Measurements from ENCODE around the gene MCOLN1.

The MCOLN1 gene

DNA sequence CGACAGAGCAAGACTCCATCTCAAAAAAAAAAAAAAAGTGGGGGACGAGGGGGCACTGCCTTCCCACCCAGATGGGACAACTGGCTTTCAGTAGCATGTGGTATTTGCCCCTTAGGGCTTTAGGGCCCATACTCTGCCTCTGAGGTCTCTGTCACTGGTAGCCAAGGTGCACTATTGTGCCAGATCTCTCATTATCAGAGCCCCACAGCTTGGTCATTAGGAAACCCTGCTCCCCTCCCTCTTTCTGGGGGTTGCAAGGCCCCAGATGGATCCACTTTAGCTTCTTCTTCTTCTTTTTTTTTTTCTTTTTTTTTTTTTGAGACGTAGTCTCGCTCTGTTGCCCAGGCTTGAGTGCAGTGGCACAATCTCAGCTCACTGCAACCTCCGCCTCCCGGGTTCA, 17.7 kb upstream of the MCOLN1 start:
- DNase-seq, result no peak

DNA sequence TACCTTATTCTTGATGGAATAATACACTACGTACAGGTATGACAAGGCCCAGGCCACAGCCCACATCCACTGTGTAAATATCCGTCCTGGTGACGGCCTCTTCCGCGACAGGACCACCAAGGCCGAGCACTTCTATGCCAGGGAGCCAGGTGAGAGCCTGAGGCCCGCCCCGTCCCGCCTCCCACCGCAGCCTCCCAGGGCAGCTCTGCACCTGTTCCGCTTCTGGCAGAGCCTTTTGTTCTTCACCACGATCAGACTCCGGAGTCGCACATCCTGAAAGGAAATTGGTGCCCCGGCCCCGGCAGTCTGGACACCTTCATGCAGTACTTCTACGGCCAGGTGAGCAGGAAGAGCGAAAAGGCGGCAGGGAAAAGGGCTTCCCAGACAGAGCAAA, 17.1 kb upstream of the MCOLN1 start:
- DNase-seq, result no peak

DNA sequence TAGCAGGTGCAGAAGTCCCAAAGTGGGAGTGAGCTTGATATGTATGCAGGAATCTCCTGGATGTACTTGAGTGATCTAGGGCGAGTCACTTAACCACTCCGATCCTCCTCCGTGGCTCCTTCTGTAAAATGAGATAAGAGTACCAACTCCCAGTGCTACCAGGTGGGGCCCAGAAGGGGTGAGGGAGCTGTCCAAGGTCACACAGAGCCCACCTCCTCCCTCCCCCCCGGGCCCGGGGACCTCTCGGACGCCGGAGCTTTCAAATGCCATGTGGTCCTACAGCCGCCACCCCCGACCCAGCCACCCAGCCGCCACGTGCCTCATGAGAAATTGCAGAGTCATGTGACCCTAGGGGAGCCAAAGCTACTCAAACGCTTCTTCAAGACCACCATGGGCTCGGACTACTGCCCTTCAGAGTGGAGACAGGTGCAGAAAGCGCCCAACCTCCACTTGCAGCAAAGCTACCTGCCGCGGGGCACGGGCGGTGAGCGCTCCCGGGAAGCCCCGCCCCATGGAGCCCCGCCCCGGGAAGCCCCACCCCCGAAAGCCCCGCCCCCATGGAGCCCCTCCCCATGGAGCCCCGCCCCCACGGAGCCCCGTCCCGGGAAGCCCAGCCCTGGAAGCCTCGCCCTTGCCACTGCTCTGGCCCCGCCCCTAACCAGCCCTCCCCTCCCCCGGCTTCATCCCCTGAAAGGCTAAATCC, 16.6 kb upstream of the MCOLN1 start:
- DNase-seq, result no peak

DNA sequence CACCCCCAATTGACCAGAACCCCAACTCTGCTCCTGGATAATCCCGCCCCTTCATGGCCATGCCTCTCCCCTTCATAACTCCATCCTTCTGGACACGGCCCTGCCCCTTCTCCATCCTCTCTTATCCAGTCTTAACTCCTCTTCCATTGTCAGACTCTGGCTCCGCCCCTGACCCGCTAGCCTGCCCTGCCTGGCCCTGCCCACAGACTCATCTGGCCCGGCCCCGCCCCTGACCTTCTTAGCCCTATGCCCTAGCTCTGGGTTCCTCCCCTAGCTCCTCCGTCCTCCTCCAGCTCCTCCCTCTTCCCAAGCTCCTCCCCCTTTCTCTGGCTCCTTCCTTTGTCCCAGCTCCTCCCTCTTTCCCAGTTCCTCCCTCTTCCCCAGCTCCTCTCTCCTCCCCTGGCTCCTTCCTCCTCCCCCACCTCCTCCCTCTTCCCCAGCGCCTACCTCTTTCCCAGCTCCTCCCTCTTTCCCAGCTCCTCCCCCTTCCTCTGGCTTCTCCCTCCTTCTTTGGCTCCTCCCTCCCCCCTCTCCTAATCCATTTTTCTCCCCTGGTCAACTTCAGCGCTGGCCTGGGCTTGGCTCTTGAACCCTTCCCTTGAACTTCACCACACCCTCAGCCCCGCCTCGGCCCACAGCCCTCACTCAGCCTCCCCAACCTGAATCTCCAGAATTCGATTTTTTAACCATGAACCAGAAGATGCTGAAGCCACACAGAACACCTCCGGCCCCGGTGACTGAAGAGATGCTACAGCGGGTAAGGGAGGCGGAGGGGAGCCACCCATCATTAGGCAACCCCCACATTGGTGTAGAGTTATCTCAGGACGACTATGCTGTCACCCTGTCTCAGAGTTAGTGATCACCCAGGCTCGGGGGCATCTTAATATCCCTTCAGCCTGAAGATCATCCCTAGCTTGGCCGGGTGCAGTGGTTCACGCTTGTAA, 15.8 kb upstream of the MCOLN1 start:
- peak; percentile 94 for DNase-seq

DNA sequence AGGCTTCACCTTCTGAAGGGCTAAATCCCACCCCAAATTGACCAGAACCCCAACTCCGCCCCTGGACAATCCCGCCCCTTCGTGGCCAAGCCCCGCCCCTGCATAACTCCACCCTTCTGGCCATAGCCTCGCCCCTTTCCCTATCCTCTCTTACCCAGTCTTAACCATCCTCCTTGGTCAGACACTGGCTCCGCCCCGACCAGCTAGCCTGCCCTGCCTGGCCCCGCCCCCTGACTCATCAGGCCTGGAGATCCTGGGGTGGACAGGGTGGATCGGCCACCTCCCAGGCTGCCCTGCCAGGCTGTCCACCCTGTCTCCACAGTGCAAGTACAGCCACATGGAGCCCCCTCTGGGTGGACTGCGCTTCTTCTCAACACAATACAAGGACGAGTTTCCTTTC, 14.5 kb upstream of the MCOLN1 start:
- DNase-seq, result peak; percentile 91

DNA sequence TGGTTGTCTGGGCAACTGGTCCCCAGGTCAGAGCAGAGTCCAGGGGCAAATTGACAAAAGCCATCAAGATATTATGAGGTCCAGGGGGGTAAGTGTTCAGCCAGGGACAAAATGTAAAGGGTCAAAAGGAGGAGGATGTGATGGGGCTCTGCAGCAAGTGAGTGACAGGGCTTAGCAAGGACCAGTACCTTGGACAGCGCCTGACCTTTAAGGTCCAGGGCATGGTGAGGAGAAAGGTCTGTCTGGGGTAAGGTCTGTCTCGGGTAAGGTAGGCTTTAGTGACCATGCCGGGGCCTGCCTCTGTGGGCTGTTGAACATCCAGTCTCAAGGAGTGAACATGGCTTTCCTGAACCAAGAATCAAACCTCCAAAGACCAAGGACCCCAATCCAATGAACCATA, 12.8 kb upstream of the MCOLN1 start:
- DNase-seq, result no peak

DNA sequence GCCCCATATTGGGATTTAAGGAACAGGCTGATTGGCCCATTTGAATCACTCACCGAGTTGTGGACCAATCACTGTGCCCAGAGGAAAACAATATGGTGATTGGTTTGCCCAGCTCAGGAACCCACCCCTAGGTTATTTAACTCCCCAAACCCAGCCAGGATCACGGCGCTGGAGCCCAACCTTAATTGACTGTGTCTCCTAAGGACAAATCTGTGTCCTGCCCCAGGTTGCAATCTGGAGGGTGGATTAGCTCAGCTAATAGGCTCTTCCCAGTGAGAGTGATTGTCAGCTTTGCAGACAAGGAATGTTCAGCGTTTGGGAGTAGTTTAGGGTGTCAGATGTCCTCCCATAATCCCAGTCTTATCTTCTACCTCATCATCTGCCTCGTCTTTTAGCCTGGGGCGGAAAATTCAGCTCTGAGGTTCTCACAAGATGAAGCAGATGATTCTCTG, 10.0 kb upstream of the MCOLN1 start:
- DNase-seq, result no peak

DNA sequence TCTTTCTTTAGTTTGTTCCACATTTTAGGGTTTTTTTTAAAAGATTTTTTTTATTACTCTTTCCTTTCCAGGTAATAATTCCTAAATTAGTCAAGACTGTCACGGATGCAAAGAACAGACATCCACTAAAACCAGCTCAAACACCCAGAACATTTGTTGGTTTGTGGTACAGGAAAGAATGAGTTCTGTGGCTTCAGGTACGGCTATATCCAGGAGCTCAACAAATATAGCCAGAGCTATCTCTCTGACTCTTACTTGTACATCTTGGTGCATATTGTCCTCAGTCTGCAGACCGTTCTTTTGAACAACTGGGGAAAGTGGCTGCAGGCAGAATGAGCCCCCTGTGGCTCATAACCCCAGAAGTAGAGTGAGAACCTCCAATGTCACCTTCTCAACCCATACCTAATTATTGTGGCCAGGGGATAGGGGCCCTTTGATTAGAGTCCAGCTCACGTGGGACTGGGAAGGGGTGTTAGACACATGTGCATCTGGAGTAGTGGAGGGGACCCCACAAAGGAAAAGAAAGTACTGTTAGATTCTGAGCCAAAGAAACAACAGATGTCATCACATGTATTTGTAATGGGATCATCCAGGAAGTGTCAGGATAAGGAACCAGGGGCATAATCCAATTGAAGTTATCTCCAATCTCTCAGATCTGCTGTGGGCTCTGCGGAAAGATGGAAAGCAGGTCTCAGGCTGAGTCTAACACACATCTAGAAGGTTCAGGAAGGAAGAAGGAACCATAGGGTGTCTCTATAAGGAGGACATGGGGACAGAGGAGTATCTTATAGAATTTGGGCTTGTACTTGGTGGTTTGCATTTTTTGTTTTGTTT, 8.4 kb upstream of the MCOLN1 start:
- no peak for DNase-seq

DNA sequence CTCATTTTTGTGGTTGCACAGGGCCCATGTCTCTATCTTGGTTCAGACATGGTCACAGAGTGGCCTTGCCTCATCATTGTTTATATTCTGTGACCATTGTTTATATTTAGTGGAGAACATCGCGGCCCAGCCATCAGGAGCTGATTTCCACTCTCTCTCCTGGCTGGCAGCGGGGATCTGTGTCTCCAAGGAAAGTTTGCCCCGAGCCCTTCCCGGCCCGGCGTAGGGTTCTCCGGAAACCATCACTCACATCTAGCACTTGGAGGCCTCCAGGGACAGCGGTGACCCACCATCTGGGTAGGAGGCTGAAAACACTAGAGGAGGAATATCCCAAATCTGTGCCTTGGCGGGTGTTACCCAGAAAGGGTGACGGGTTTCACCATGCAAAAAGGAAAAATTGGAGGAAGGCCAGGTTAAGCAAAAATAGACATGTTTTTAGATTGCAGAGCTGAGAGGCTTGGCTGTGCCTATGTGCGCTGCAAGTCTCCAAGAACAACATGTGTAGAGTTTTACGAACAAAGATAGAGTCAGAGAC, 7.2 kb upstream of the MCOLN1 start:
- DNase-seq, result no peak

DNA sequence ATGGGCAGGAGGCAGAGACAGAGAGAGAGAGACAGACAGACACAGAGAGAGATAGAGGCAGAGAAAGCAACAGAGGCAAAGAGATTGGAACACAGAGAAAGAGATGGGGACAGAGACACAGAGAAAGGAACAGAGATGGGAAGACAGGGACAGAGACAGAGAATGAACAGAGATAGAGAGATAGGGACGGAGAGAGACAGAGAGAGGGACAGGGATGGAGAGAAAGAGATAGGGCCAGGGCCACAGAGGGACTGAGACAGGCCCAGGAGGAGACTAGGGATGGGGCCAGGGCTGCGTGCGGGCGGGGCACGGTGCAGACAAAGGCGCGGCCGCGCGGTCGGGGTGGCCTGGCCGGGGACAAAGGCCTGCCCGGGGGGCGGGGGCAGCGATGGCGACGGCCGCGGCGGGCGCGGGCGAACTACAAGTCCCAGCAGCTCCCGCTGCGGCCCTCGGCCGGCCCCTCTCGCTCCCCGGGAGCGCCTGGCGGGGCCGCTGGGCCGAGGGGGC, 6.7 kb upstream of the MCOLN1 start, which contains the start of gene ZNF358:
Gene ZNF358, plus strand, starts transcription at position 459 of the 507 bp plus-strand sequence. CDS start 3,140 bp downstream, outside the sequence.
- DNase-seq, result peak; percentile 59

DNA sequence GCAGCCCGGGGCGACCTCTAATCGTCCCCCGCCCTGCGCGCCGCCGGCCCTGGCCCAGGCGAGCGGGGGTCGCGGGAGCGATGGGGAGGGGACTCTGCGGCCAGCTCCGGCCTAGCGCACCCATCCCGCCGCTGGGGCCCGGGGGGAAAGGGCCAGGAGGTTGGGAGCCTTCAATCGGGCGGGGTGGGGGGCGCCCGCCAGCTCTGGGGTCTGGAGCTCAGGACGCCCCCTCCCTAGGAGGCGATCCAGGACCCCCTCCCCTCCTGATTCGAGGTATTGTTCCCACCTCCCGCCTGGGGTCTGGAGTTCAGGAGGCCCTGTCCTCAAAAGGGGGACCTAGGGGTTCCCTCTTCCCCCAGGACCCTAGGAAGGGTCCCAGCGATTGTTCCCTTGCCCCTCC, 6.1 kb upstream of the MCOLN1 start:
- DNase-seq, result no peak

DNA sequence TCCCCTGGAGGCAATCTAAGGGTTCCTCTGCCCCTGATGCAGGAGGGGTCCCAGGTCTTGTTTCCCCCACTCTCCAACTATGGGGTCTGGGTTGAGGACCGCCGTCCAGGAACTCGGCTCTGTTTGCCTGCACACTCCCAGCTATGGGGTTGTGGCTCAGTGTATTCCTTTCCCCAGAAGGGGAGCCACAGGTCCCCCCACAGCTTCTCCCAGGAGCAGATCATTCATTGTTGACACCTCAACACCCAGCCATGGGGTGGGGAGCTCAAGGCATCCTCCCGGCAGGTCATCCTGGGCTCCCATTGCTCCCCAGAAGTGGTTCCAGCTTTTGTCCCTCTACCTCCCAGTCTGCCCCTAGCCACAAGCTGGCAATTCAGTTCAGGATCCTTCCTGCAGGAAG, 5.5 kb upstream of the MCOLN1 start:
- DNase-seq, result no peak

DNA sequence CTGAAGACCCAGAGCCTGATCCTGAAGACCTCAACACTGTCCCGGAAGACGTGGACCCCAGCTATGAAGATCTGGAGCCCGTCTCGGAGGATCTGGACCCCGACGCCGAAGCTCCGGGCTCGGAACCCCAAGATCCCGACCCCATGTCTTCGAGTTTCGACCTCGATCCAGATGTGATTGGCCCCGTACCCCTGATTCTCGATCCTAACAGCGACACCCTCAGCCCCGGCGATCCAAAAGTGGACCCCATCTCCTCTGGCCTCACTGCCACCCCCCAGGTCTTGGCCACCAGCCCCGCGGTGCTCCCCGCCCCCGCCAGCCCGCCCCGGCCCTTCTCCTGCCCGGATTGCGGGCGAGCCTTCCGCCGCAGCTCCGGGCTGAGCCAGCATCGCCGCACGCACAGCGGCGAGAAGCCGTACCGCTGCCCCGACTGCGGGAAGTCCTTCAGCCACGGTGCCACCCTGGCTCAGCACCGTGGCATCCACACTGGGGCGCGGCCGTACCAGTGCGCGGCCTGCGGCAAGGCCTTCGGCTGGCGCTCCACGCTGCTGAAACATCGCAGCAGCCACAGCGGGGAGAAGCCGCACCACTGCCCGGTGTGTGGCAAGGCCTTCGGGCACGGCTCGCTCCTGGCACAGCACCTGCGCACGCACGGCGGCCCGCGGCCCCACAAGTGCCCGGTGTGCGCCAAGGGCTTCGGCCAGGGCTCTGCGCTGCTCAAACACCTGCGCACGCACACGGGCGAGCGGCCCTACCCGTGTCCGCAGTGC, 2.9 kb upstream of the MCOLN1 start:
- DNase-seq, result no peak

DNA sequence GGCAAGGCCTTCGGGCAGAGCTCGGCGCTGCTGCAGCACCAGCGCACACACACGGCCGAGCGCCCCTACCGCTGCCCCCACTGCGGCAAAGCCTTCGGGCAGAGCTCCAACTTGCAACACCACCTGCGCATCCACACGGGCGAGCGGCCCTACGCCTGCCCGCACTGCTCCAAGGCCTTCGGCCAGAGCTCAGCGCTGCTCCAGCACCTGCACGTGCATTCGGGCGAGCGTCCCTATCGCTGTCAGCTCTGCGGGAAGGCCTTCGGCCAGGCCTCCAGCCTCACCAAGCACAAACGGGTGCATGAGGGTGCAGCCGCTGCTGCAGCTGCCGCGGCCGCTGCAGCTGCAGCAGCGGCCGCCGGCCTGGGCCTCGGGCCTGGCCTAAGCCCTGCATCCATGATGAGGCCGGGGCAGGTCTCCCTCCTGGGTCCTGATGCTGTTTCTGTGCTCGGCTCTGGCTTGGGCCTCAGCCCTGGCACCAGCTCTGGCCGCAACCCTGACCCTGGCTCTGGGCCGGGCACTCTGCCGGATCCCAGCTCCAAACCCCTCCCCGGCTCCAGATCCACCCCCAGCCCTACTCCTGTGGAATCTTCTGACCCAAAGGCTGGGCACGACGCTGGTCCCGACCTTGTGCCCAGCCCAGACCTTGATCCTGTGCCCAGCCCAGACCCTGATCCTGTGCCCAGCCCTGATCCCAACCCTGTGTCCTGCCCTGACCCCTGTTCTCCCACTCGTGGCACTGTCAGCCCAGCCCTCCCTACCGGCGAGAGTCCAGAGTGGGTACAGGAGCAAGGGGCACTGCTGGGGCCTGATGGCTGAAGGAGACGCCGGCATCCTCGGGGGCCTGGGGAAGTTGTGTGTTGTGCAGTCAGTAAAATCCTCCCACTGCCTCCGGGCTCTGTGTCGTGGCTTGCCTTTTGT, 2.0 kb upstream of the MCOLN1 start:
- DNase-seq, result no peak

DNA sequence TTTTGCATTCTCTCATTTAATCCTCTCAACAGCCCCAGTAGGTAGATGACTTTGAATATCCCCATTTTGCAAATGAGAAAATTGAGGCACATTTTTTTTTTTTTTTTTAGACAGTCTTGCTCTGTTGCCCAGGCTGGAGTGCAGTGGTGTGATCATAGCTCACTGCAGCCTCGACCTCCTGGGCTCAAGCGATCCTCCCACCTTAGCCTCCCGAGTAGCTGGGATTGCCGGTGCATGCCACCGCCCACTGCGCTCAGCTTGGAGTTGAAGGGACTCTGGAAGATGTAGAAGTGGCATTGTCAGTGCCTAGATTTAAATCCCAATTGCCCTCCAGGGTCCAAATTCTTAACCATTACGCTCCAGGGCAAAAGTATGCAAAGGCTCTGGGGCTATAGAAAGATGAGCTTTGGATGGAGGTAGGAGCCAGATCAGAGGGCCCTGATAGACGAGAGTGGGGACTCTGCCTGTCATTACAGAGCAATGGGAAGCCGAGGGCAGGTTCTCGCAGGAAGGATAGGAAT, 813 bp upstream of the MCOLN1 start:
- DNase-seq, result no peak

DNA sequence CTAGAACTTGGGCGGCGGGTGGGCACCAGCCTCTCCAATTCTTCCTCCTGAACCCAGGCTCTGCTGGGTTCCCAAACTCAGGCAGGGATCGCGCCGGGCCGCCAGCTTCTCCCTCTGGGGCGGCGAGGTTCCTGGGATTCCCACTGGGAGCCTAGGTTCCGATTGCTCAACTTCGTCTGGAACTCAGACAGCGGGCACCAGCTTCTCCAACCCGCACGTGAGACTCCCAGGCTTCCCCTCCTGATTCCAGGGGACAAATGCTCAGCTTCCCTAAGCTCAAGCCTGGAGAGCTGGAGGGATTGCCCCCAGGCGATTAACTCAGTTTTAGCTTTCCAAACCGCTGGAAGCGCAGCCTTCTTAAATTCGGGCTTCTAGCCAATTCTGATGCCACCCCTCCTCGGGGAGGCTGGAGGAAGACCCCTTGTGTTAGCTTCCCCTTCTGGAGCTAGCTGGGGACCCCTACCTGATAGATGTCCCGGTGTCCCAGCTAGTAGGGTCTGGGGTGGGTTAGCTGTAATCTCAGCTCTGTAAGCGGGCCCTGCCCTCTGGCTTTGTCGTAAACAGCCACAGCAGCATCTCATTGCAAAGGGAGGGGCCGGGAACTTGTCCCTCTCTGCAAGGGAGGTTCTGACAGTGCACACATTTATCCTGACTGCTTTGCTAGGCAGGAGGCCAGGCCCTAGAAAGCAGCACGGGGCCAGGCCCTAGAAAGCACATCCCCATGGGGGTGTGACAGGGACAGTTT, 671 bp downstream of the MCOLN1 start:
- DNase-seq, result no peak

DNA sequence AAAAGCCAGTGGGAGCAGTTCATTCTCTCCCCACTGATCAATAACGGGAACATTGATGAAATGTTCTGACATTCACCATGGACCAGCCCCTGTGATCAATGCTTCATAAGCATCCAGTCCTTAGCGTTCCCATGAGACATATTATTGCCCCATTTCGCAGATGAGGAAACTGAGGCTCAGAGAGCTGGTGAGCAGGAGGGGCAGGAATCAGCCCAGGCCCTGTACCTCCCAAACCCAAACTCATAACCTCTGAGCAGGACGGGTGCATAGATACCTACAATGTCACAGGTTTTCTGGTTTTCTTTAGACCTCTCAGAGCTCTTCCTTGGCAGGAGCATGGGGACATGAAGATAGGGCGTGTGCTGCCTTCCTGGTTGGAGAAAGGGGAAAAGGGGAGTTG, 2.1 kb downstream of the MCOLN1 start:
- DNase-seq, result no peak

DNA sequence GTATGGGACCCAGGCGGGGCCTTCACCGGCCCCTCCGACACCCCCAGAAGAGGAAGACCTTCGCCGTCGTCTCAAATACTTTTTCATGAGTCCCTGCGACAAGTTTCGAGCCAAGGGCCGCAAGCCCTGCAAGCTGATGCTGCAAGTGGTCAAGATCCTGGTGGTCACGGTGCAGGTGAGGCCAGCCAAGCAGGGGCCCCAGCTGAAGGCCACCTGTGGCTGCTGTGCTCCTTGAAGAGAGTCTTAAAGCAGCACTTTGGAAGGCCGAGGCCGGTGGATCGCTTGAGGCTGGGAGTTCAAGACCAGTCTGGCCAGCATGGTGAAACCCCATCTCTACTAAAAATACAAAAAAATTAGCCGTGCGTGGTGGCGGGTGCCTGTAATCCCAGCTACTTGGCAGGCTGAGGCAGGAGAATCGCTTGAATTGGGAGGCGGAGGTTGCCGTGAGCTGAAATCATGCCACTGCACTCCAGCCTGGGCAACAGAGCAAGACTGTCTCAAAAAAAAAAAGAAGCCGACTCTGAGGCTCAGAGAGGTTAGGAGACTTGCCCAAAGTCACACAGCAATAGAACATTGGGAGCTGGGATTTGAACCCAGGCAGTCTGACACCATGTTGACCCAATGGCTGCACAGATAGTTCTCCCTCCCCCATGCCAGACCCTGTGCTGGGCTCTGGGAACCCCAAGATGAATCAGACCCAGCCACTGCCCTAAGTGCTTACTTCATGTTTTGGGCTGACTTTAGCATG, 2.7 kb downstream of the MCOLN1 start:
- no peak for DNase-seq

All from HCEC 1CT (cell line).